ENCODE results near the gene AXIN2.

AXIN2 gene

DNA sequence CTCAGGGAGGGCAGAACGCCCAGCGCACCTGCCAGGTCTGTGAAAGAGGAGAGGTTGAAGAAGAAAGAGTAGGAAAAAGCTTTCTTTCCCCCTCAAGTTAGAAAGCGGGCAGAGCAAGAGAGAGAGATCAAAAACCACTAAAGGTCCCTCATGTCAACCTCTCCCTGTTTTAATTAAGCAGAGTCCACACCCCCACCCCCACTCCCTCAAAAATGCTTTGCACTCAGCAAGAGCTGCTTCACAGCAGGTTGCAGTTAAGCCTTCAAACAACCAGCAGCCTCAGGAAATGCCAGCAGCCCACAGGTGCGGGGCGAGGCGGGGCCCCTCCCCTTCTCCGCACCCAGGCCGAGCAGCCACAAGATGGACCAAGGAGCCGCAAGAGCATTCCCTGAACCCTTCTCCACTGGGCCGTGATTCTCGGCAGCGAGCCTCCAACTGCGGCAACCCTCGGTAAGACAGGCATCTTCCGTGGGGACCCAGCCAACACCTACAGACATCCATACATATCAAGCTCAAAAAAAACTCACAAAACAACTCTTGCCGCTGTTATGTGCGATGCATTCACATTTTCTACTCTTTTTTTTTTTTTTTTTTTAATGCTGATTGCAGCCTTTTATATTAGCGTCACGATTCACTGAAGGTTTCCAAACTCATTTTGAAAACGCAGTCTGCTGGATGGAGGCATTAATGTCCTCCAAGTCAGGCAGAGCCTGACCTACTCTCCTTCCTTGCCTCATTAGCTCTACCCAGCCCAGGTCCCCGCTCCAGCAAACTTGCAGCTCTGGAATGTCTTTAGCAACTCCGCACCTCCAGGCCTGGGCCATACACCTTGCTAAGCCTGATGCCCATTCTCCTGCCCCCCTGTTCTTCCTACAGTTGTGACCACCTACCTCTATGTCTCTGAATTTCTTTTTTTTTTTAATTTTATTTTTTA is 66.1 kb downstream of the AXIN2 start:
- no peak for DNase-seq (ENCODE audit: extremely low read depth, insufficient read length)
- Histone ChIP-seq H3K4me3 (replicated peaks; ENCODE audit: low read depth, low read length) (no peak overlapping the region), H3K36me3 (ENCODE audit: control insufficient read depth, insufficient read depth, low read length) (no peaks in the 10 kb centered on the region), H3K27me3 (replicated peaks; ENCODE audit: control insufficient read depth, insufficient read depth, low read length) (no peaks in the 10 kb centered on the region; the same call in 1 of the 2 replicates)
- TF ChIP-seq CTCF (IDR thresholded peaks at IDR 0.05; ENCODE audit: insufficient read depth, low read length, poor library complexity, severe bottlenecking): no peak

- no peak for TF ChIP-seq CTCF (IDR thresholded peaks at IDR 0.05; ENCODE audit: insufficient read depth, low read length, poor library complexity, severe bottlenecking)
- Histone ChIP-seq H3K4me3 (replicated peaks; ENCODE audit: low read depth, low read length) (no peak overlapping the region), H3K27me3 (replicated peaks; ENCODE audit: control insufficient read depth, insufficient read depth, low read length) (no peaks in the 10 kb centered on the region), H3K36me3 (ENCODE audit: control insufficient read depth, insufficient read depth, low read length) (no peaks in the 10 kb centered on the region)
- DNase-seq (ENCODE audit: extremely low read depth, insufficient read length): no peak
Observed at GRCh38 chr17:65489413-65490155, 71.9 kb downstream of the AXIN2 start.

GRCh38 chr17:65488665-65489064 is 72.8 kb downstream of the AXIN2 start:
- Histone ChIP-seq H3K36me3 (ENCODE audit: control insufficient read depth, insufficient read depth, low read length) (no peaks in the 10 kb centered on the region), H3K4me3 (replicated peaks; ENCODE audit: low read depth, low read length) (no peak overlapping the region), H3K27me3 (replicated peaks; ENCODE audit: control insufficient read depth, insufficient read depth, low read length) (no peaks in the 10 kb centered on the region)
- no peak for DNase-seq (ENCODE audit: extremely low read depth, insufficient read length)
- no peak for TF ChIP-seq CTCF (IDR thresholded peaks at IDR 0.05; ENCODE audit: insufficient read depth, low read length, poor library complexity, severe bottlenecking)

GRCh38 chr17:65487990-65488389 is 73.5 kb downstream of the AXIN2 start:
- Histone ChIP-seq H3K36me3 (ENCODE audit: control insufficient read depth, insufficient read depth, low read length) (no peaks in the 10 kb centered on the region), H3K27me3 (replicated peaks; ENCODE audit: control insufficient read depth, insufficient read depth, low read length) (no peaks in the 10 kb centered on the region), H3K4me3 (replicated peaks; ENCODE audit: low read depth, low read length) (no peak overlapping the region)
- no peak for TF ChIP-seq CTCF (IDR thresholded peaks at IDR 0.05; ENCODE audit: insufficient read depth, low read length, poor library complexity, severe bottlenecking)
- DNase-seq (ENCODE audit: extremely low read depth, insufficient read length): no peak

- Histone ChIP-seq H3K36me3 (ENCODE audit: control insufficient read depth, insufficient read depth, low read length) (no peaks in the 10 kb centered on the region), H3K27me3 (replicated peaks; ENCODE audit: control insufficient read depth, insufficient read depth, low read length) (no peaks in the 10 kb centered on the region), H3K4me3 (replicated peaks; ENCODE audit: low read depth, low read length) (no peak overlapping the region)
- TF ChIP-seq CTCF (IDR thresholded peaks at IDR 0.05; ENCODE audit: insufficient read depth, low read length, poor library complexity, severe bottlenecking): no peak
- DNase-seq (ENCODE audit: extremely low read depth, insufficient read length): no peak
Observed at GRCh38 chr17:65487161-65487560, 74.3 kb downstream of the AXIN2 start.

All from GM06990 (cell line).